Right atrium auricular region (tissue), 2 donors: Measurements from ENCODE around the gene SMURF1. TPM values are rescaled to one million over a fixed set of nuclear protein-coding genes. Genes with fewer than 3 reads are reported as not detected.
"Not testable (repeated sequence)": the region's sequence is repeated elsewhere in the genome, so short reads cannot be mapped to it uniquely, and the experiment has no call there.

Source experiments
- DNase-seq: peaks from one replicate; pipeline ENCODE4 v3.0.0-alpha.2; 2019; ENCODE audit warnings: low spot score
- H3K27ac ChIP-seq, 2 donors: fragments of 200-600 bp; sonication (generic); 1 replicate in 1 of 2; 2 replicates in 1 of 2; pipeline ENCODE4 v1.5.1; 2016 to 2019
- H3K27me3 ChIP-seq, 2 donors: fragments of 200-600 bp; sonication (generic); one replicate each; pipeline versions ENCODE4 v1.5.1 to v1.6.0; 2017 to 2019
- H3K36me3 ChIP-seq: fragments of 200-600 bp; sonication (generic); one replicate; pipeline ENCODE4 v1.5.1; 2016
- H3K4me1 ChIP-seq, 2 donors: fragments of 200-600 bp; sonication (generic); one replicate each; pipeline versions ENCODE4 v1.5.1 to v1.6.0; 2017 to 2019
- H3K4me3 ChIP-seq, 2 donors: fragments of 200-600 bp; sonication (generic); 1 replicate in 1 of 2; 2 replicates in 1 of 2; pipeline ENCODE4 v1.5.1; 2017 to 2019; ENCODE audit warnings: mild to moderate bottlenecking in 1 of 2, moderate library complexity in 1 of 2
- H3K9me3 ChIP-seq, 2 donors: fragments of 200-600 bp; sonication (generic); one replicate each; pipeline ENCODE4 v1.5.1; 2019
- CTCF ChIP-seq, 2 donors: fragments of 200-600 bp; sonication (generic); IDR thresholded peaks; one replicate each; pipeline ENCODE4 v1.5.1; 2019; ENCODE audit warnings: antibody characterized with exemption in 2 of 2
- total RNA-seq, 2 donors: library from RNA; depleted of rRNA; stranded (reverse); fragments of >200 nt; gene quantifications; one replicate each; pipeline ENCODE4 v1.1.0, GENCODE V29; 2016

Gene SMURF1
- total RNA-seq, 2 donors from 2014 or later, result 9.0 to 14.3 TPM

GRCh38 chr7:99054781-99055180 is 89.1 kb downstream of the SMURF1 start:
- Histone ChIP-seq H3K9me3 (no peaks in the 10 kb centered on the region), H3K27ac (no peak overlapping the region), H3K4me1 (no peaks in the 10 kb centered on the region), H3K4me3 (no peak overlapping the region), H3K36me3 (peaks cover 61% of the 10 kb centered on the region), H3K27me3 (no peaks in the 10 kb centered on the region)
- TF ChIP-seq CTCF (IDR thresholded peaks at IDR 0.05), result no peak
- DNase-seq, result no peak

- H3K27me3 ChIP-seq, result no peaks in the 10 kb centered on the region
- H3K4me1 ChIP-seq, result no peaks in the 10 kb centered on the region
- no peak overlapping the region for H3K4me3 ChIP-seq
- no peak overlapping the region for H3K27ac ChIP-seq
- no peaks in the 10 kb centered on the region for H3K9me3 ChIP-seq
- no peak for DNase-seq
- H3K36me3 ChIP-seq, result peaks cover 70% of the 10 kb centered on the region
- TF ChIP-seq CTCF (IDR thresholded peaks at IDR 0.05), result no peak
Measured at GRCh38 chr7:99050971-99051370, 92.9 kb downstream of the SMURF1 start.

DNA sequence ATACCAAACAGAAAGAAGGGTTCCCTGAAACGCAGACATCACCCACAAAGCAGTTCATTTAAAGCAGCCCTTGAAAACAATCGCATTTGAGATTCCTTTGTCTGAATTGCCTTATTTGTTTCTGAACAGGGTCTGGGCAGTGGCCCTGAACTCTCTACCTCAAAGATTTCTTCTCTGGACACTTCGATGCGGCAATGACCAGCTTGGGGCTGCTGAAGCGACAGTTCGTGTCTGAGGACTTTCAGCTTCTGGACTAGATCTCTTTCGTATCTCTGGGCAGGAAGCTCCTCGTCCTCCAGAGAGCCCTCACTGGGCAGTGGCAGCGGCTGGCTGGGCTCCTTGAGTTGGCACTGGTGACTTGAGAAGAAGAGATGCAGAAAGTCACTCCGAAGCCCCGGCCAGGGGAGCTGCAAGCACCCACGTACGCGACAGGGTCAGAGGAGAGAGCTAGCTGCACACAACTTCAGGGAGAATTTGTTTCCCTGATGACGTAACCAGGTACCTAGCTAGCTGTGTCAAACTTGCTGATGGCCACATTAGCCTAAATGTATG is 96.3 kb downstream of the SMURF1 start:
- peaks cover 76% of the 10 kb centered on the region for H3K36me3 ChIP-seq
- no peaks in the 10 kb centered on the region for H3K27me3 ChIP-seq
- H3K4me1 ChIP-seq, result no peaks in the 10 kb centered on the region
- no peak overlapping the region for H3K27ac ChIP-seq
- no peak for DNase-seq
- TF ChIP-seq CTCF (IDR thresholded peaks at IDR 0.05), result no peak
- no peak overlapping the region for H3K4me3 ChIP-seq
- no peaks in the 10 kb centered on the region for H3K9me3 ChIP-seq

DNA sequence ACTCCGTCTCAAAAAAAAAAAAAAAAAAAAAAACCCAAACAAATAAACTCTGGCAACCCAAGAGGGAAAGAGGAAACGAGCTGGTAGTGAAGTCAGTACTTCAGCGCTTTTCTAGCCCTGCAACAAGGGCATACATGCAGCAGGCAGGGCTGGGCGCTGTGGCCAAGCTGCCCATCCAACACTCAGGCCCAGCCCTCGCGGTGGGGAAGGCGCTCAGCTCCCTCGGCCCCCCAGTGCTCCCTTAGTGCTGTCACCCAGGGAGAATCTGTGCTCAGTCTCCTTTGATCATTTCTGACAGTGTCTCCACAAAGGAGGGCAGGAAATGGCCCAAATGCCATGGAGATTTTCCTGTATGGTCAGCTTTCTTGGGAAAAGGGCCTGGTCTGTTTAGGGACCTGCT is 97.2 kb downstream of the SMURF1 start:
- H3K27ac ChIP-seq, result no peak overlapping the region
- H3K9me3 ChIP-seq, result no peaks in the 10 kb centered on the region
- H3K4me3 ChIP-seq, result no peak overlapping the region
- peaks cover 76% of the 10 kb centered on the region for H3K36me3 ChIP-seq
- H3K27me3 ChIP-seq, result no peaks in the 10 kb centered on the region
- no peak for DNase-seq
- no peak for TF ChIP-seq CTCF (IDR thresholded peaks at IDR 0.05)
- no peaks in the 10 kb centered on the region for H3K4me1 ChIP-seq

DNA sequence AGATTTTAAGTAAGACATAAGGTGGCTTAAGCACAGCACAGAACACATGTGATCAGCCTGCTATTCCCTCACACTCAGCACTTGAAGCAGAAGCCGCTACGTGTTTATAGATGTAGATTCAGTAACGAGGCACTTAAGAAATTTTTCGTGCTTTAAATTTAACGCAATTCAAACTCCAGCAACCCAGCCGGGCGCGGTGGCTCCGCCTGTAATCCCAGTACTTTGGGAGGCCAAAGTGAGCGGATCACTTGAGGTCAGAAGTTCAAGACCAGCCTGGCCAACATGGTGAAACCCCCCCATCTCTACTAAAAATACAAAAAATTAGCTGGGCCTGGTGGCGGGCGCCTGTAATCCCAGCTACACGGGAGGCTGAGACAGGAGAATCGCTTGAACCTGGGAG is 97.6 kb downstream of the SMURF1 start:
- not testable (repeated sequence) for H3K4me3 ChIP-seq, H3K9me3 ChIP-seq, H3K27me3 ChIP-seq, H3K27ac ChIP-seq, DNase-seq, H3K4me1 ChIP-seq
- peaks cover 76% of the 10 kb centered on the region for H3K36me3 ChIP-seq

DNA sequence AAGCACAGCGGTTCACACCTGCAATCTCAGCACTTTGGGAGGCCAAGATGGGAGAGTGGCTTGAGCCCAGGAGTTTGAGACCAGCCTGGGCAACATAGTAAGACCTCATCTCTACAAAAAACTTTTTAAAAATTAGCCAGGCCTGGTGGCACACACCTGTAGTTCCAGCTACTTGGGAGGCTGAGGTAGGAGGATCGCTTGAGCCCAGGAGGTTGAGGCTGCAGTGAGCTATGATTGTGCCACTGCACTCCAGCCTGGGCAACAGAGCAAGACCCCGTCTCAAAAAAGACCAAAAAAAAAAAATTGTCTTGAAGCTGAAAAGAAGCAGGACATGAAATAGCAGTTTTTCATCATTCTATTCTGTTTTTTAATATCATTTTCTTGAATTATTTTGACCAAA is 99.0 kb downstream of the SMURF1 start:
- H3K36me3 ChIP-seq, result peaks cover 73% of the 10 kb centered on the region
- not testable (repeated sequence) for H3K27ac ChIP-seq, H3K9me3 ChIP-seq, H3K27me3 ChIP-seq, H3K4me3 ChIP-seq, DNase-seq, H3K4me1 ChIP-seq

- no peak for DNase-seq
- H3K9me3 ChIP-seq, result no peaks in the 10 kb centered on the region
- H3K27me3 ChIP-seq, result no peaks in the 10 kb centered on the region
- H3K27ac ChIP-seq, result peak overlapping the region; percentile 37 to 38
- H3K4me1 ChIP-seq, result peaks cover 0 to 8% of the 10 kb centered on the region in 2 donors
- no peak for TF ChIP-seq CTCF (IDR thresholded peaks at IDR 0.05)
- peaks cover 73% of the 10 kb centered on the region for H3K36me3 ChIP-seq
- no peak overlapping the region for H3K4me3 ChIP-seq
Measured at GRCh38 chr7:99042957-99043356, 101.0 kb downstream of the SMURF1 start.
